ENCODE measurements around the gene WDR45B.

Gene WDR45B

GRCh38 chr17:82629748-82630147 is 18.5 kb downstream of the WDR45B start:
- DNase-seq (ENCODE audit: low read depth): no peak

DNA sequence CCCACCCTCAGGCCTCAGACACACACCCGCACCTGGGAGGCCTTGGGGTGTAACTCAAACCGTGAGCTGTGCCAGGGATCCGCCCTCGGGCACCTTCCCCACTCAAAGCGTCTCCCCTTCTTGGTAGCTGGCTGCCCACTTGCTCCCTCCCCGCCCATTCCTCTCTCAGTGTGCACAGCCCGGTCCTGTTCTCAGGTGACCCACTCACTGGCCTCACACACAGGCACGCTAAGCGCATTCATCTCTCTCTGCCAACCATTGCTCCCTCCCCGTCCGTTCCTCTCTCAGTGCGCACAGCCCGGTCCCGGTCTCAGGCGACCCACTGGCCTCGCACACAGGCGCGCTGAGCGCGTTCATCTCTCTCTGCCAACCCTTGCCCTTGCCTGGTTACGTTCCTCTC is 20.8 kb downstream of the WDR45B start:
- no peak for DNase-seq (ENCODE audit: low read depth)

DNA sequence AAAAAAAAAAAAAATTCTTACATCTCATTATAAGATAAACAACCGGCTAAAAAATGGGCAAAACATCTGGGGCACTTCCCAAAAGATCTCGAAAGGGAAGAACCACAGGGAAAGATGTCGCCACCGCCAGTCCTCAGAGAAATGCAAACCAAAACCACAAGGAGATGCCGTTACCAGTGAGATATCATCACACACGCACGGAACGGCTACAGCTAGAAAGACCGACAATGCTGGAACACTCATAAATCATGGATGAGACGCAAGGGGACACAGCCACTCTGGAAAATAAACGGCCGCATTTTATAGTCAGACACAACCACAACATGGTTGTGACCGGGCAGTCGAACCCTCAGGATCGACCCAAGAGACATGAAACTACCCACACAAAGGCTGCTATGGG is 24.5 kb downstream of the WDR45B start:
- DNase-seq (ENCODE audit: low read depth): no peak

GRCh38 chr17:82619641-82620040 is 28.6 kb downstream of the WDR45B start:
- no peak for DNase-seq (ENCODE audit: low read depth)

DNA sequence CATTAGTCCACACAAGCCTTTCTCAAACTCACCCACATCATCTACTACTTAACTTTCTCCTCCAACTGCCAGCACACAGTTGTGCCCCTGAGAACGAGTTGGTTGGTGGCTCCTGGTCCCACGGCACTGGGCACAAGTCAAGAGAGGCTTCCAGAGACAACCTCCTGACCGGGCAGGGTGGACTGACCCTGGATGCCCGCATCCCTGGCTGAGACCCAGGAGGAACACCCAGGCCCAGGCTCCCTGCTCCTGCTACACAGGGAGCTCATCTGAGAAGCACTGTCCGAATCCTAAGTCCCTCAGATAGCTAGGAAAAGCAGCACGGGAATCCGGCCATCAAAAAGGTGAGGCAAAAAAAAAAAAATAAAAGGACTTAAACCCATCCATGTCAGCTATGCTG is 29.0 kb downstream of the WDR45B start:
- DNase-seq (ENCODE audit: low read depth): no peak

- no peak for DNase-seq (ENCODE audit: low read depth)
Measured at GRCh38 chr17:82616021-82616711, 32.1 kb downstream of the WDR45B start.

GRCh38 chr17:82615084-82616020 is 32.9 kb downstream of the WDR45B start:
- no peak for DNase-seq (ENCODE audit: low read depth)

DNA sequence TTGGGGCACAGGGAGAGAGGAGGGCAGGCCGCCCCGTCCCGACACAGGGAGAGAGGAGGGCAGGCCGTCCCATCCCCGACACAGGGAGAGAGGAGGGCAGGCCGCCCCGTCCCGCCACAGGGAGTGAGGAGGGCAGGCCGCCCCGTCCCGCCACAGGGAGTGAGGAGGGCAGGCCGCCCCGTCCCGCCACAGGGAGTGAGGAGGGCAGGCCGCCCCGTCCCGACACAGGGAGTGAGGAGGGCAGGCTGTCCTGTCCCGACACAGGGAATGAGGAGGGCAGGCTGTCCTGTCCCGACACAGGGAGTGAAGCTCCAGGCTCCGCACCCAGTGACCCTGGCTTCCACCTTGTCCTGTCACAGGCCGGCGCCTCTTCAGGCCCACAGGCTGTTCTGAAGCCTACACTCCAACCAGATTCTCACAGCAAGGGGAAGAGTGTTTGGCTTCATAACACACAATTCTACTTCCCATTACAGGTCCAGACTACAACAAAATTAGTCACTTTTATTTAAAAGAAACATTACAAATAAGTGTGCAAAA is 34.1 kb downstream of the WDR45B start:
- no peak for DNase-seq (ENCODE audit: low read depth)

DNA sequence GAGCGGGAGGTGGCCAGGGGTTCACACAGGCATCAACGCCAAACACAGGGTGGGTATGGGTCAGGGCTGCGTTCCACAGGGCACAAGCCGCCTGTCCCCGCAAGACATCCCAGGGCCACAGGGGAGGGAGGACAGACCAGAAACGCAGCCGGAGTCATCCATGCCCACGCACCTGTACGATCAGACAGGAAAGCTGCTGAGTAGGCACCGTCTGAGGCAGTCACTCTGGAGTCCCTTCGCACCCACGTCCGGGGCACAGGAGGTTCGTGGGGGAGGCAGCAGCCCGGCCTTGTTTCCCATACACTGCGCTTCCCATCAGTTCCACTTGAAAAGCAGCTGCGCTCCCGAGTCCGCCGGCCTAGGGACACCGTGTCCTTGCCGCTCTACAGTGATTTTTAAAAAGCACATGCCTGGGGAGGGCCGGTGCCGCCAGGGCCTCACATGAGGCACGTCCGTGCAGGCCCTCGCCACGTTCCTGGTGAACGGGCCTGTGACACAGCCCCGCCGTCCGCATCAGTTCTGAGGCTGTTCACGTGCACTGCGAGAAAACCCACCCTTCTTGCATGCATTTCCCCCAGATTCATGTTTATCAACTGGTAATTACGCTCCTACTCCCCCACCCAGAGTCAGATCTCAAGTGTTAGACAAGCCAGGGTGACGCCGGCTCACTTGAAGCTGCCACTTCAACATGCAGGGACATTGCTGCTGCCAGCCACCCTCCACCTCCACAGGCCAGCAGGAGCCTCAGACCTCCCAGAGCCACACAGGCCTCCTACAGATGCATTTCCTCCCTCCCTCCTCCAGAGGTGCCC is 34.8 kb downstream of the WDR45B start:
- DNase-seq (ENCODE audit: low read depth): no peak

DNA sequence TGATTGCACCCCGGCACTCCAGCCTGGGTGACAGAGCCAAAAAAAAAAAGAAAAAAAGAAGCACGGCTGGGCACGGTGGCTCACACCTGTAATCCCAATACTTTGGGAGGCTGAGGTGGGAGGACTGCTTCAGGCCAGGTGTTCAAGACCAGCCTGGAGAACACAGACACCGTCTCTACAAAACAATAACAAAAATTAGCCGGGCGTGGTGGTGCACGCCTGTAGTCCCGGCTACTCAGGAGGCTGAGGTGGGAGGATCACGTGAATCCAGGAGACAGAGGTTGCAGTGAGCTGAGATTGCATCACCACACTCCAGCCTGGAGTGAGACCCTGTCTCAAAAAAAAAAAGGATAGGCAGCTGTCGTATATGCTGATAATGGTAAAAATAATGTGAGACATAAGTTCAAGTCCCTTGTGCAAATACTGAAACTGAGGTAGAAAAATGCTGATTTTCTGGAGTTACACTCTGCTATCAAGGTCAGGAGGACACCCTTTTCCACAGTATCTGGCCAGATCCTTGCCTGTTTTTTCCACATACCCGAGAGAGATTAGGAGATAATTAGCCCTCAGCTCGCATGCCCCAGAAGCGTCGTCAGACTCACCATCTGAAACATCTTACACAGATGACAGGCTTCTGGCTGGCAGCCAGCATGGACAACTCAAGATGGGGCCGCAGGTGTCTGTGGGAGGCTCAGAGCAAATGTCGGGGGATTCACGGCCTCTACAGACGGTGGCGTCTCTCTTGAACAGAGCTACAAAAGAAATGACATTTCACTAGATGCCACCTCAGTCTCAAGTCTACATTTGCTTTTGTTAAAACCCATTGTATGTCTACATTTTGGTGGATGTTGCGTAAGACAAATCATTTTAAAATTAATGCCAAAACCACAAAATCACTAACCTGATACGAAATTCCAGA is 36.8 kb downstream of the WDR45B start:
- DNase-seq (ENCODE audit: low read depth): no peak

GRCh38 chr17:82609655-82610054 is 38.6 kb downstream of the WDR45B start:
- DNase-seq (ENCODE audit: low read depth): no peak

DNA sequence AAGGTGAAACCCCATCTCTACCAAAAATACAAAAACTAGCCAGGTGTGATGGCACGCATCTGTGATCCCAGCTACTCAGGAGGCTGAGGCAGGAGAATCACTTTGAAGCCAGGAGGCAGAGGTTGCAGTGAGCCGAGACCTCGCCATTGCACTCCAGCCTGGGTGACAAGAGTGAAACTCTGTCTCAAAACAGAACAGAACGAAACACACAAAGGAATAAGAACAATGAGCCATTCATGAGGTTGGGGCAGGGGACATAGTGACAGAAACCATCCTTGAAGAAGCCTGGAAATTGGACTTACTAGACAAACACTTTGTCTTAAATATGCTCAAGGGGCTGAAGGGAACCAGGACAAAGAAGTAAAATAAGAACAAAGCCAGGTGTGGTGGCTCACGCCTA is 39.4 kb downstream of the WDR45B start:
- DNase-seq (ENCODE audit: low read depth): no peak

DNA sequence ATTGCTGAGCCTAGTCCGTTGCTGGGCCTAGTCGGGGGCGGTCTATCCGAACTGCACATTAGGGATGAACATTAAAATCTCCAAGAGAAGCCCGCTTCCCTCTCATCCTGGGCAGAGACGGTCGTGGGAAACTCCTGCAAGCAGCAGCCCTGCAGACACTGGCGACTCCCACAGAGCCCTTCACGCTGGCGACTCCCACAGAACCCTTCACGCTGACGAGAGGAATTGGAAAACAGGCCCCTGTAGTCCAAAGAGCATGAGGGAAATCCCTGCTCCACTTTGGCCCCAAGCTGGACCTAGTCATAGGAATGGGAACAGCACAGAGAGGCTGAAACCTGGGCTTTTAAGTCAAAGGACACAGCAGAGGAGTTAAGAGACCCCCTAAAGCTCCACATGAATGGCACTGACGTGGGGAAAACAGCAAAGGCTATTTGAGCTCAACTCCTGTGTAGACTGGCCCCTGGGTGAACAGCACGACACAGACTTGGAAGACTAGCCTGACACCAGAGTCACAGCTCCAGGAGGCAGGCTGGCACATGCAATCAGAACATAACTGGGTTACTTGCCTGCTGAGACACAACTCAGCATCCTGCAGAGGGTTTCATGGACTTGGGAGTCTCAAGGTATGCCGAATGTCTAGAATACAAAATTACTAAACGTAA is 42.2 kb downstream of the WDR45B start:
- no peak for DNase-seq (ENCODE audit: low read depth)

GRCh38 chr17:82604532-82604931 is 43.7 kb downstream of the WDR45B start:
- no peak for DNase-seq (ENCODE audit: low read depth)

DNA sequence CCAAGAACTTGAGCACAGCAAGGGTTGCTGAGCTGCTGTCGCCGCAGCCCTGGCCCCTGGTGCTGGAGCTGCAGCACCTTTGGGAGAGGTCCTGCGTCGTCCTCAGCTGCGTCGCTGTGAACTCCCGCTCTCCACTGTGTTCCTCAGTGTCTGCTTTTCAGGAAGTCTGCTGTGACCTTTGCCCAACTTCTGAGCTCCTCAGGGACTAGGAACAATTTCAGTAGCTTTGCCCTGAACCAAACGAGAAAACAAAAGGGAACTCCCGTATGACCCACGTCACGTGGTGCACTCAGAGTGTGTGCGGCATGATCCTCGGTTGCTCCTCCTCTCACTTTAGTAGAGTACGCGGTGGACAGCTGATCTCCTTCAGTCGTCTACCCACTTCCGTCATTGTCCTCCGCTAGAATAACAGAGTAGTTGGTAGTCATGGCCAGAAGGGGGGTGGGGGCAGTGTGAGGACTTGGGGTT is 44.2 kb downstream of the WDR45B start:
- no peak for DNase-seq (ENCODE audit: low read depth)

- DNase-seq (ENCODE audit: low read depth): no peak
Measured at GRCh38 chr17:82602986-82603710, 45.1 kb downstream of the WDR45B start.

DNA sequence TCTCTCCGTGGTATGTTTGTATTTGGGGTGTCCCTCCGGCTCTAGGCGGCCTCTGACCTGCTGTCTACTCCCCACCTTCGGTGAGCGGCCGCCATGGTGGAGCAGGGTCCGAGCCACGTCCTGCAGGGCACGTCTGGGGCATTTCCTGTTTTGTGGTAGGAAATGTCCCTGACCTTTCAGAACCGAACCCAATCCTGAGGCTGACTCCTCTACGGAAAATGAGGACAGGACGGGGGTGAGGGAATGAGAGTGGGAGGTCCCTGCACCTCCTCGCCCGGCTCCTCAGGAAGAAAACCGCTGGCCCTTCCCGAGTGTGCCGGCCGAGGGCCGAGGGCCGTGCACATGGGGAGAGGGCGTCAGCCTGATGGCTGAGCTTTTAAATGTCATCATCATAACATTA is 45.8 kb downstream of the WDR45B start:
- DNase-seq (ENCODE audit: low read depth): no peak

- no peak for DNase-seq (ENCODE audit: low read depth)
Measured at GRCh38 chr17:82601447-82602000, 46.7 kb downstream of the WDR45B start.

GRCh38 chr17:82600731-82601446 is 47.4 kb downstream of the WDR45B start:
- DNase-seq (ENCODE audit: low read depth): no peak
